IMR-90 (cell line): ENCODE results near the gene LAG3. TPM values are rescaled to one million over a fixed set of nuclear protein-coding genes. Genes with fewer than 3 reads are reported as not detected.

ENCODE experiments used
- ATAC-seq: fragments of 200-7000 bp; cut with Tn5 transposase; 2 replicates; pipeline ENCODE4 v1.9.1; 2020; ENCODE audit warnings: low read depth, mild to moderate bottlenecking, moderate library complexity
- BruUV-seq: library from RNA; stranded (reverse); fragments of 400-500 nt; replicated peaks from 2 replicates; lab custom pipeline; 2021; lab: Mats Ljungman, UMichigan
- CTCF ChIA-PET: fragments of 300-600 bp; formaldehyde crosslinking; extraction: SDS; loops from one replicate; lab custom pipeline; 2021; ENCODE audit warnings: antibody characterized with exemption; lab: Yijun Ruan, JAX
- POLR2A ChIA-PET: fragments of 300-600 bp; sonication (Branson Sonifier 250); formaldehyde crosslinking; loops from one replicate; lab custom pipeline; 2022; ENCODE audit warnings: antibody characterized with exemption; ENCODE audit not compliant: unreplicated experiment; lab: Charles Lee
- DNase-seq: peaks from one replicate; pipeline ENCODE4 v3.0.0; 2013
- H2AFZ ChIP-seq: replicated peaks from 2 replicates; pipeline ENCODE3; 2013; ENCODE audit warnings: low read length, mild to moderate bottlenecking; ENCODE audit not compliant: poor library complexity
- H2AK5ac ChIP-seq: 2 replicates; pipeline ENCODE4 v1.6.1; 2013; ENCODE audit warnings: low read depth, low read length, inconsistent platforms
- H2AK9ac ChIP-seq: replicated peaks from 2 replicates; pipeline ENCODE3; 2013; ENCODE audit warnings: mild to moderate bottlenecking, low read depth, low read length, moderate library complexity; ENCODE audit not compliant: poor library complexity
- H2BK120ac ChIP-seq: 2 replicates; pipeline ENCODE4 v1.6.1; 2013; ENCODE audit warnings: low read depth, low read length, inconsistent platforms
- H2BK15ac ChIP-seq: 3 replicates; pipeline ENCODE4 v1.6.1; 2013; ENCODE audit warnings: low read depth, low read length, inconsistent platforms
- H2BK20ac ChIP-seq: 2 replicates; pipeline ENCODE4 v1.6.1; 2013; ENCODE audit warnings: low read depth, mild to moderate bottlenecking, inconsistent platforms, low read length, moderate library complexity
- H2BK5ac ChIP-seq: 2 replicates; pipeline ENCODE4 v1.6.1; 2013; ENCODE audit warnings: mild to moderate bottlenecking, low read depth, low read length, inconsistent platforms; ENCODE audit not compliant: poor library complexity, severe bottlenecking
- H3K14ac ChIP-seq: replicated peaks from 2 replicates; pipeline ENCODE4 v1.6.1; 2013; ENCODE audit warnings: low read depth, low read length, inconsistent platforms
- H3K18ac ChIP-seq: 2 replicates; pipeline ENCODE4 v1.6.1; 2013; ENCODE audit warnings: low read depth, low read length, control low read depth
- H3K23ac ChIP-seq: 2 replicates; pipeline ENCODE4 v1.6.1; 2013; ENCODE audit warnings: low read depth, low read length, inconsistent platforms
- H3K27ac ChIP-seq: 2 replicates; pipeline ENCODE4 v1.5.1; 2013; ENCODE audit warnings: mild to moderate bottlenecking, control low read depth, low read length; ENCODE audit not compliant: insufficient read depth
- H3K27me3 ChIP-seq: 2 replicates; pipeline ENCODE4 v1.6.1; 2013; ENCODE audit warnings: low read length; ENCODE audit not compliant: control insufficient read depth, insufficient read depth
- H3K36me3 ChIP-seq: 2 replicates; pipeline ENCODE4 v1.6.1; 2013; ENCODE audit warnings: low read length, mixed read lengths; ENCODE audit not compliant: control insufficient read depth, insufficient read depth
- H3K4ac ChIP-seq: 2 replicates; pipeline ENCODE4 v1.6.1; 2013; ENCODE audit warnings: low read depth, low read length, inconsistent platforms
- H3K4me1 ChIP-seq: 2 replicates; pipeline ENCODE4 v1.6.1; 2013; ENCODE audit warnings: low read length, mixed read lengths; ENCODE audit not compliant: control insufficient read depth, insufficient read depth
- H3K4me2 ChIP-seq: 2 replicates; pipeline ENCODE4 v1.6.1; 2013; ENCODE audit warnings: low read depth, mild to moderate bottlenecking, control low read depth, low read length, moderate library complexity
- H3K4me3 ChIP-seq: 2 replicates; pipeline ENCODE4 v1.5.1; 2013; ENCODE audit warnings: low read depth, mild to moderate bottlenecking, control low read depth, low read length, moderate library complexity; ENCODE audit not compliant: insufficient read depth
- H3K56ac ChIP-seq: 2 replicates; pipeline ENCODE4 v1.6.1; 2013; ENCODE audit warnings: low read length, inconsistent platforms; ENCODE audit not compliant: insufficient read depth; ENCODE audit errors: extremely low read depth
- H3K79me1 ChIP-seq, 2 experiments: 2 replicates each; pipeline ENCODE4 v1.6.1; 2013; ENCODE audit warnings: low read length in 2 of 2, inconsistent platforms in 1 of 2, low read depth in 1 of 2
- H3K9ac ChIP-seq: 2 replicates; pipeline ENCODE4 v1.6.1; 2013; ENCODE audit warnings: low read depth, low read length, control low read depth
- H3K9me1 ChIP-seq: 2 replicates; pipeline ENCODE4 v1.6.1; 2013; ENCODE audit warnings: low read length, inconsistent platforms; ENCODE audit not compliant: insufficient read depth
- H3K9me3 ChIP-seq: 2 replicates; pipeline ENCODE4 v1.6.1; 2013; ENCODE audit warnings: low read length; ENCODE audit not compliant: control insufficient read depth, insufficient read depth
- H4K20me1 ChIP-seq: 2 replicates; pipeline ENCODE4 v1.6.1; 2013; ENCODE audit warnings: low read length, inconsistent platforms; ENCODE audit not compliant: insufficient read depth
- H4K5ac ChIP-seq: 2 replicates; pipeline ENCODE4 v1.6.1; 2013; ENCODE audit warnings: mild to moderate bottlenecking, low read depth, low read length, control low read depth
- H4K8ac ChIP-seq, 2 experiments: 2 replicates each; pipeline ENCODE4 v1.6.1; 2013; ENCODE audit warnings: low read depth in 2 of 2, low read length in 2 of 2, control low read depth in 1 of 2, inconsistent platforms in 1 of 2
- H4K91ac ChIP-seq: 2 replicates; pipeline ENCODE4 v1.6.1; 2013; ENCODE audit warnings: low read depth, low read length, inconsistent platforms; ENCODE audit not compliant: insufficient read depth
- BHLHE40 ChIP-seq: fragments of 150-350 bp; IDR thresholded peaks from 2 replicates; pipeline ENCODE4 v1.6.1; 2016; ENCODE audit warnings: mild to moderate bottlenecking, low read depth, low read length
- CHD1 ChIP-seq: IDR thresholded peaks from 2 replicates; pipeline ENCODE4 v1.6.1; 2012; ENCODE audit warnings: low read depth, low read length, improper control_type of control experiment
- MAFK ChIP-seq: IDR thresholded peaks from 2 replicates; pipeline ENCODE4 v1.6.1; 2012; ENCODE audit warnings: low read depth, low read length, improper control_type of control experiment
- MAZ ChIP-seq: IDR thresholded peaks from 2 replicates; pipeline ENCODE4 v1.6.1; 2012; ENCODE audit warnings: low read depth, mild to moderate bottlenecking, low read length, improper control_type of control experiment, moderate library complexity, borderline replicate concordance
- MXI1 ChIP-seq: IDR thresholded peaks from 2 replicates; pipeline ENCODE4 v1.6.1; 2012; ENCODE audit warnings: low read depth, mild to moderate bottlenecking, low read length, moderate library complexity, borderline replicate concordance
- RCOR1 ChIP-seq: IDR thresholded peaks from 2 replicates; pipeline ENCODE4 v1.6.1; 2012; ENCODE audit warnings: mild to moderate bottlenecking, low read length, improper control_type of control experiment; ENCODE audit not compliant: insufficient replicate concordance
- RFX5 ChIP-seq: IDR thresholded peaks from 2 replicates; pipeline ENCODE4 v1.8.0; 2012; ENCODE audit warnings: low read depth, mild to moderate bottlenecking, low read length, moderate library complexity
- WGBS, 2 experiments: methylation state at CpG; one replicate each; pipeline versions ENCODE4 v1.1.5 to v1.1.7; 2013; ENCODE audit warnings: missing lambda C conversion rate in 2 of 2; ENCODE audit not compliant: insufficient read length in 1 of 2; ENCODE audit errors: extremely low coverage in 2 of 2; 5-methylcytosine and 5-hydroxymethylcytosine counted together
- dilution Hi-C: fragments of 300-500 bp; cut with HindIII; formaldehyde crosslinking; loops from one replicate; pipeline ENCODE4 v1.14.3; 2018; ENCODE audit warnings: low sequenced_read_pairs; ENCODE audit not compliant: unreplicated experiment
- in situ Hi-C: fragments of 300-500 bp; cut with MboI; formaldehyde crosslinking; loops from 3 replicates; pipeline ENCODE4 v1.14.3; 2019; ENCODE audit warnings: low sequenced_read_pairs, inconsistent platforms, mixed read lengths
- intact Hi-C: fragments of 100-400 bp; cut with micrococcal nuclease; formaldehyde crosslinking; loops from 2 replicates; pipeline ENCODE4 v1.10.0; 2022
- polyA plus RNA-seq, 3 experiments: library from polyadenylated mRNA; depleted of rRNA; stranded (reverse); fragments of >200 nt; gene quantifications; 2 replicates each; pipeline ENCODE4 v1.2.3, GENCODE V29; 2012; ENCODE audit warnings: low replicate concordance in 1 of 3
- total RNA-seq: library from RNA; depleted of rRNA; stranded (reverse); fragments of >200 nt; gene quantifications from 2 replicates; pipeline ENCODE4 v1.2.3, GENCODE V29; 2012
- TF ChIP-seq, protein P1 (sequence below): conservative IDR thresholded peaks from 2 replicates; pipeline ENCODE4 v1.5.1; 2012; ENCODE audit warnings: mild to moderate bottlenecking, low read depth, low read length, improper control_type of control experiment

Gene LAG3
- total and polyA plus RNA-seq, 2 of the 4 experiments (the other 2 are of a cell fraction): 0.41 TPM; not detected in 1

GRCh38 chr12:6817098-6817497 lies 44.8 kb downstream of the LAG3 start:
- TF ChIP-seq MAZ (no peak), RCOR1 (no peak), MAFK (no peak), BHLHE40 (no peak), RFX5 (no peak), MXI1 (no peak), CHD1 (no peak)
- TF ChIP-seq, protein P1, sequence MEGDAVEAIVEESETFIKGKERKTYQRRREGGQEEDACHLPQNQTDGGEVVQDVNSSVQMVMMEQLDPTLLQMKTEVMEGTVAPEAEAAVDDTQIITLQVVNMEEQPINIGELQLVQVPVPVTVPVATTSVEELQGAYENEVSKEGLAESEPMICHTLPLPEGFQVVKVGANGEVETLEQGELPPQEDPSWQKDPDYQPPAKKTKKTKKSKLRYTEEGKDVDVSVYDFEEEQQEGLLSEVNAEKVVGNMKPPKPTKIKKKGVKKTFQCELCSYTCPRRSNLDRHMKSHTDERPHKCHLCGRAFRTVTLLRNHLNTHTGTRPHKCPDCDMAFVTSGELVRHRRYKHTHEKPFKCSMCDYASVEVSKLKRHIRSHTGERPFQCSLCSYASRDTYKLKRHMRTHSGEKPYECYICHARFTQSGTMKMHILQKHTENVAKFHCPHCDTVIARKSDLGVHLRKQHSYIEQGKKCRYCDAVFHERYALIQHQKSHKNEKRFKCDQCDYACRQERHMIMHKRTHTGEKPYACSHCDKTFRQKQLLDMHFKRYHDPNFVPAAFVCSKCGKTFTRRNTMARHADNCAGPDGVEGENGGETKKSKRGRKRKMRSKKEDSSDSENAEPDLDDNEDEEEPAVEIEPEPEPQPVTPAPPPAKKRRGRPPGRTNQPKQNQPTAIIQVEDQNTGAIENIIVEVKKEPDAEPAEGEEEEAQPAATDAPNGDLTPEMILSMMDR: no peak
- Histone ChIP-seq H2BK20ac (no peak overlapping the region), H4K8ac (no peak overlapping the region), H2BK15ac (no peak overlapping the region), H3K4me2 (no peak overlapping the region), H4K5ac (no peak overlapping the region), H2AK5ac (no peak overlapping the region), H2AFZ (no peak overlapping the region), H3K9me1 (peaks cover 4% of the 10 kb centered on the region; the same call in 1 of the 2 replicates), H4K20me1 (no peaks in the 10 kb centered on the region), H3K79me1 (0 out of 4 replicates have a peak, but pooled peaks cover 0 to 3% of the 10 kb centered on the region in 2 experiments), H3K23ac (no peak overlapping the region), H3K4me3 (no peak overlapping the region), H3K9ac (no peak overlapping the region), H3K14ac (no peak overlapping the region), H3K27ac (no peak overlapping the region), H3K27me3 (0 out of 2 replicates have a peak, but pooled peaks cover 2% of the 10 kb centered on the region), H3K56ac (no peak overlapping the region), H3K36me3 (peaks cover 3% of the 10 kb centered on the region), H2BK120ac (no peak overlapping the region), H2BK5ac (no peak overlapping the region), H3K4me1 (peaks cover 7% of the 10 kb centered on the region; the same call in 1 of the 2 replicates), H3K9me3 (no peaks in the 10 kb centered on the region), H2AK9ac (no peak overlapping the region), H3K18ac (no peak overlapping the region), H3K4ac (no peak overlapping the region), H4K91ac (no peak overlapping the region)
- dilution Hi-C loops: no loop called here
- ChIA-PET POLR2A (no interaction called here), CTCF (no interaction called here)
- intact Hi-C loops: no loop called here
- ATAC-seq (no peak), DNase-seq (no peak)
- in situ Hi-C loops: no loop called here
- no TSS peak for BruUV-seq
- 86% methylated on average over 4 of the region's 8 CpGs; no CpG with 5 or more reads in 1 of the 2 experiments for WGBS, 2 experiments
